AG10803 (cell line): ENCODE data around the gene TCTN1.
"Not testable (repeated sequence)": the region's sequence is repeated elsewhere in the genome, so short reads cannot be mapped to it uniquely, and the experiment has no call there.

ENCODE experiments used
- DNase-seq: peaks from one replicate; pipeline ENCODE4 v3.0.0; 2010; ENCODE audit warnings: low read depth
- H3K4me3 ChIP-seq: 2 replicates; pipeline ENCODE4 v1.5.1; 2011; ENCODE audit warnings: mild to moderate bottlenecking, low read length, control low read depth
- TF ChIP-seq, protein P1 (sequence below): conservative IDR thresholded peaks from 2 replicates; pipeline ENCODE4 v1.5.1; 2011; ENCODE audit warnings: mild to moderate bottlenecking, low read length, control low read depth, inconsistent platforms

Gene TCTN1

DNA sequence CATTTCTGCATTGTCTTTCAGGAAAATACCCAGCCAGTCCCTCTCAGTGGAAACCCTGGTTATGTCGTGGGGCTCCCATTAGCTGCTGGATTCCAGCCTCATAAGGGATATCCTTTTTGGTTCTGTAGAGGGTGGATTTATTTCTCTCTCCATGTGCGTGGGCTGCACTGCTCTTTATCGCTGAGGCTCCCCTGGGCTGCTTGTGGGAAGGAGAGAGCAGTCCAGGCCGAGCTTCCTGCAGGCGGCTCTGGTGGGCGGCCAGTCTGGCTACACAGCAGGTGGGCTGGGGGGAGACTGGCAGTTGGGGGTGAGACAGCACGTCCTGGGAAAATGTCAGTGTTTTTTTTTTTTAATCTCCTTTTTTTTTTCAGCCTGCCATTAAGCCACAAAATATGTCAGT is 27.6 kb downstream of the TCTN1 start:
- TF ChIP-seq, protein P1, sequence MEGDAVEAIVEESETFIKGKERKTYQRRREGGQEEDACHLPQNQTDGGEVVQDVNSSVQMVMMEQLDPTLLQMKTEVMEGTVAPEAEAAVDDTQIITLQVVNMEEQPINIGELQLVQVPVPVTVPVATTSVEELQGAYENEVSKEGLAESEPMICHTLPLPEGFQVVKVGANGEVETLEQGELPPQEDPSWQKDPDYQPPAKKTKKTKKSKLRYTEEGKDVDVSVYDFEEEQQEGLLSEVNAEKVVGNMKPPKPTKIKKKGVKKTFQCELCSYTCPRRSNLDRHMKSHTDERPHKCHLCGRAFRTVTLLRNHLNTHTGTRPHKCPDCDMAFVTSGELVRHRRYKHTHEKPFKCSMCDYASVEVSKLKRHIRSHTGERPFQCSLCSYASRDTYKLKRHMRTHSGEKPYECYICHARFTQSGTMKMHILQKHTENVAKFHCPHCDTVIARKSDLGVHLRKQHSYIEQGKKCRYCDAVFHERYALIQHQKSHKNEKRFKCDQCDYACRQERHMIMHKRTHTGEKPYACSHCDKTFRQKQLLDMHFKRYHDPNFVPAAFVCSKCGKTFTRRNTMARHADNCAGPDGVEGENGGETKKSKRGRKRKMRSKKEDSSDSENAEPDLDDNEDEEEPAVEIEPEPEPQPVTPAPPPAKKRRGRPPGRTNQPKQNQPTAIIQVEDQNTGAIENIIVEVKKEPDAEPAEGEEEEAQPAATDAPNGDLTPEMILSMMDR: no peak
- DNase-seq: no peak
- H3K4me3 ChIP-seq: no peak overlapping the region

DNA sequence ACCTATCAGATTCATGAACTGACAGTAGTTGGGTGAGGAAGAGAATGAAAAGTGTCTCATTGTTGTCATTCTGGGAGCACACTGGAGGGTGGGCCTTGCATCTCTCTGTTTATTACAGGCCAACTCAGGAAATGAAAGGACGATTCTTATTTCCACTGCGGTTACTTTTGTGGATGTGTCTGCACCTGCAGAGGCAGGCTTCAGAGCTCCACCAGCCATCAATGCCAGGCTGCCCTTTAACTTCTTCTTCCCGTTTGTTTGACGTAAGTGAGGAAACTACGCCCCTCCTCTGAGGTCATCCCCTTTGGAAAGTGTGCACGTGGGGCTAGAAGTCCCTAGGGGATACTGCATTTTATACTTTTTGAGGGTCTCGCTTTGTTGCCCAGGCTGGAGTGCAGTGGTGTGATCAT is 33.7 kb downstream of the TCTN1 start:
- H3K4me3 ChIP-seq: no peak overlapping the region
- no peak for DNase-seq
- TF ChIP-seq, protein P1: no peak

DNA sequence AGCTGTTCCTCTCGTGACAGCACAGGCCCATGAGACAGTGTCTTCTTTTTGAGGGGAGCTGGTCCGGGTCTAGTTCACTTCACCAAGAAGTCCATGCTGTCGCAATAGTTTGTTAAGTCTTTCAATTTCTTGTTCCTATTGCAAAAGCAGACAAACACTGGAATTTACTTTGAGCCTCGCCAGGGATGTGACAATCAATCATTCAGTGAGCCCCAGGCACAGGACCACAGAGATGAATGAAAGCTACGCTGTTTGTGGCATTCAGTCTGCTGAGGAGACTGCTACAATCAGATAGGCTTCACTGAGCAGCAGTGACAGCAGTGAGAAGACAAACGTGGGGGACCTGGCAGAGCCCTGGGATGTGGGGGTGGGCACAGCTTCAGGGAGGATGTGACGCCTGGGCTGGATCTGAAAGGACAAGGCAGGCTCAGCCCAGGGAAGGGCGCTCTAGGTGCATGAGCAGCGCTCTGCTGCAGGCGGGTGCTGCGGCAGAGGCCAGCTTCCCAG is 35.5 kb downstream of the TCTN1 start:
- H3K4me3 ChIP-seq: no peak overlapping the region
- DNase-seq: peak; percentile 10
- TF ChIP-seq, protein P1: no peak

DNA sequence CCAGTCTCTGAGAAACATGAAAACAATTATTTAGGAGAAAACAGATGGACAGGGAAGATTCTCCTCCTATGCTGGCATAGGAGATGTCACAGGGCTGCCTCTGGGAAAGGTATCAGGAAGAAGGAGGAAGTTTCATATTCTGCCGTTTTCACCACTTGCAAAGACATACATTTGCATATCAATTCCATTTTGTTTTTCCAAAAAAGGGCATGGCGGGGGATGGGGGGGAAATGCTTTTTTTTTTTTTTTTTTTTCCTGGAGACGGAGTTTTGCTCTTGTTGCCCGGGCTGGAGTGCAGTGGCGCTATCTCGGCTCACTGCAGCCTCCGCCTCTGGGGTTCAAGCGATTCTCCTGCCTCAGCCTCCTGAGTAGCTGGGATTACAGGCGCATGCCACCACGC is 40.3 kb downstream of the TCTN1 start:
- H3K4me3 ChIP-seq, DNase-seq: not testable (repeated sequence)

DNA sequence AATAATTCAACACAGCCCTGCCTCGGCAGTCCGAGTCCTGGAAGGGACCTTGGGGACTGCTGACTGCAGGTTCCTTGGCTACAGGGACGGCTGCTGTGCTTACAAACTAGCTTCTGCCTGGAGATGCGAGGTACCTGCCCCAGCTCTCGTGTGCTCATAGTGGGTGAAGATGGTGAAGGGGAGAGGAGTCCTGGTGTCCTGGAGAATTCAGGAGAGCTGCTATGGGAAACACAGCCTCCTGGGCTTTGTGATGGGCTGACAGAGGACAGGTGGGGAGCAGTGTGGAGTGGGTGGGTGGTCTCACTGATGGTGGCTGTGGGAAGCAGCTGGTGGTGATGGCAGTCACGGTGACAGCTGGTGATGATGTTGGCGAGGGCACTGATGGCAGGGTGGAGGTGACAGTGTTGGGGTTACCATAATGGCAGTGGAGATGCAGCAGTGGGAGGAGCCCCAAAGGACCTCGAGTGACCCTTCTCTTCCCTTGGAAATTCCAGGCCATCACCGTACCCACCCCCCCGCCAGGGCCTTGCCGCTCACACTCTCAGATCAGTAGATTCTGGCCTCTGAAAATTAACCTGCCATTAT is 42.2 kb downstream of the TCTN1 start:
- no peak for DNase-seq
- TF ChIP-seq, protein P1: no peak
- no peak overlapping the region for H3K4me3 ChIP-seq

DNA sequence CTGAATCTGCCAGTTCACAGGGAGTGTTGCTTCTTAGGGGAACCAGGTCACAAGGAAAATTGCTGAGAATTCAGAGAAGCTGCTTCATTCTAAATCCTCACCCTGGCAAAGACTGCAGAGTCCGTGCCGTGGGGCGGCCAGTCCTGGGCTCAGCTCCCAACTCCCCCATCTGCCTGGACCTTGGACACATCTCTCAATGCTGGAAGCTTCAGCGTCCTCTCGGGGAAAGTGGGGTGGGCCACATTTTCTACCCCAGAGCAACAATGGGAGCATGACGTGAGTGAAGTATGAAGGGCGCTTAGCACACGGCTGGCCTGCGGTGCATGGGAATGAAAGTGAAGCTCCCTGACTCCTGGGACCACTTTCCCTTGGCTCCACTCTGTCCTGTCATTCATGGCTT is 43.8 kb downstream of the TCTN1 start:
- TF ChIP-seq, protein P1: no peak
- H3K4me3 ChIP-seq: no peak overlapping the region
- no peak for DNase-seq

DNA sequence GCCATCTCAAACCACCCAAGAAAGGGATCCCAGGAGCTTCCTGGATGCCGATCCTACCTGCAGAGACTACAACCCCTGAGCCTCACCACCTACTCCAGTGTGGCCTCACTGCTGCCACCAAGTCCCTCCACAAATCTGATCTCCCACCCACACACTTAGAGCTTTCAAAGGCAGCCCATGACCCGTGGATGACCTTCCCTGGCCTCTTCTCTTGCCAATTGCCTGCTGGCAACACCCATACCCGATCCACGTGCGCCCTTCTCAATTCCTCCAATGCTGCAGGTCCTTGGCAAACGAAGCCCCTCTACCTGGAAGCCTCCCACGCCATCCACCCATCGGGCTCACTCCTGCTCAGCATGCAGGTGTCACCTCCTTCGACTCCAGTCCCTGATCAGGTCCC is 44.3 kb downstream of the TCTN1 start:
- TF ChIP-seq, protein P1: no peak
- DNase-seq: no peak
- no peak overlapping the region for H3K4me3 ChIP-seq
